ENCODE measurements around the gene JMJD8. TPM values are rescaled to one million over a fixed set of nuclear protein-coding genes. Genes with fewer than 3 reads are reported as not detected.

JMJD8 gene
- total RNA-seq, 1 experiment from 2014 or later: 81.3 TPM

- H3K27me3 ChIP-seq (ENCODE audit: low read length): peaks cover 13% of the 10 kb centered on the region
- H3K4me1 ChIP-seq (ENCODE audit: insufficient read depth, low read length): no peaks in the 10 kb centered on the region
- ChIA-PET CTCF (no interaction called here), POLR2A (ENCODE audit: unreplicated experiment) (no interaction called here)
- H3K4me2 ChIP-seq (ENCODE audit: low read length): peak overlapping the region; percentile 26; the same call in 1 of the 2 replicates
- no peaks in the 10 kb centered on the region for H3K9me3 ChIP-seq (ENCODE audit: low read length)
- intact Hi-C loops (cut with micrococcal nuclease): no loop called here
- H3K36me3 ChIP-seq (ENCODE audit: low read depth, low read length): no peaks in the 10 kb centered on the region
- no TSS peak for BruUV-seq (replicated peaks)
- H3K27ac ChIP-seq (ENCODE audit: low read length): no peak overlapping the region
- ATAC-seq (peak; percentile 48; the same call in 1 of the 2 replicates), DNase-seq (no peak)
- no peak overlapping the region for H3K9ac ChIP-seq (ENCODE audit: low read length)
- H3F3A ChIP-seq (ENCODE audit: low read length, unreplicated experiment): no peaks in the 10 kb centered on the region
- no peaks in the 10 kb centered on the region for H4K20me1 ChIP-seq (ENCODE audit: low read length)
- H3K79me2 ChIP-seq (ENCODE audit: low read length): no peaks in the 10 kb centered on the region
- H3K4me3 ChIP-seq (ENCODE audit: low read length): no peak overlapping the region
- H2AFZ ChIP-seq (ENCODE audit: low read length): no peak overlapping the region
- no peak for TF ChIP-seq EZH2 (IDR thresholded peaks at IDR 0.05; ENCODE audit: low read length, unreplicated experiment)
- TF ChIP-seq CTCF (conservative IDR thresholded peaks at IDR 0.05; ENCODE audit: low read depth, low read length): no peak
- TF ChIP-seq EZH2phosphoT487 (IDR thresholded peaks at IDR 0.05; ENCODE audit: borderline replicate concordance, low read length): no peak
- no peaks in the 10 kb centered on the region for H3K9me2 ChIP-seq (replicated peaks; ENCODE audit: low read length)
These were observed 16.8 kb upstream of the JMJD8 start for GRCh38 chr16:700684-701584.

- no peaks in the 10 kb centered on the region for H3K9me2 ChIP-seq (replicated peaks; ENCODE audit: low read length)
- ChIA-PET POLR2A (ENCODE audit: unreplicated experiment) (no interaction called here), CTCF (no interaction called here)
- peaks cover 14% of the 10 kb centered on the region; the same call in 1 of the 2 replicates for H3K4me1 ChIP-seq (ENCODE audit: insufficient read depth, low read length)
- no peaks in the 10 kb centered on the region for H4K20me1 ChIP-seq (ENCODE audit: low read length)
- no peak overlapping the region for H2AFZ ChIP-seq (ENCODE audit: low read length)
- TF ChIP-seq EZH2 (IDR thresholded peaks at IDR 0.05; ENCODE audit: low read length, unreplicated experiment): no peak
- no peak for TF ChIP-seq CTCF (conservative IDR thresholded peaks at IDR 0.05; ENCODE audit: low read depth, low read length)
- TF ChIP-seq EZH2phosphoT487 (IDR thresholded peaks at IDR 0.05; ENCODE audit: borderline replicate concordance, low read length): no peak
- no peaks in the 10 kb centered on the region for H3K79me2 ChIP-seq (ENCODE audit: low read length)
- no peak overlapping the region for H3K4me3 ChIP-seq (ENCODE audit: low read length)
- no peak overlapping the region for H3K4me2 ChIP-seq (ENCODE audit: low read length)
- H3K36me3 ChIP-seq (ENCODE audit: low read depth, low read length): no peaks in the 10 kb centered on the region
- no peak overlapping the region for H3K9ac ChIP-seq (ENCODE audit: low read length)
- intact Hi-C loops (cut with micrococcal nuclease): no loop called here
- DNase-seq (no peak), ATAC-seq (no peak)
- H3K9me3 ChIP-seq (ENCODE audit: low read length): no peaks in the 10 kb centered on the region
- no TSS peak for BruUV-seq (replicated peaks)
- H3F3A ChIP-seq (ENCODE audit: low read length, unreplicated experiment): no peaks in the 10 kb centered on the region
- H3K27me3 ChIP-seq (ENCODE audit: low read length): 0 out of 2 replicates have a peak, but pooled peaks cover 6% of the 10 kb centered on the region
- no peak overlapping the region for H3K27ac ChIP-seq (ENCODE audit: low read length)
These were observed 15.0 kb upstream of the JMJD8 start for GRCh38 chr16:698911-699671.

All from PC-3 (cell line).